ENCODE measurements around the gene VPS50. TPM values are rescaled to one million over a fixed set of nuclear protein-coding genes. Genes with fewer than 3 reads are reported as not detected.

Gene VPS50
- total RNA-seq, 1 experiment from 2014 or later, result 15.1 TPM

DNA sequence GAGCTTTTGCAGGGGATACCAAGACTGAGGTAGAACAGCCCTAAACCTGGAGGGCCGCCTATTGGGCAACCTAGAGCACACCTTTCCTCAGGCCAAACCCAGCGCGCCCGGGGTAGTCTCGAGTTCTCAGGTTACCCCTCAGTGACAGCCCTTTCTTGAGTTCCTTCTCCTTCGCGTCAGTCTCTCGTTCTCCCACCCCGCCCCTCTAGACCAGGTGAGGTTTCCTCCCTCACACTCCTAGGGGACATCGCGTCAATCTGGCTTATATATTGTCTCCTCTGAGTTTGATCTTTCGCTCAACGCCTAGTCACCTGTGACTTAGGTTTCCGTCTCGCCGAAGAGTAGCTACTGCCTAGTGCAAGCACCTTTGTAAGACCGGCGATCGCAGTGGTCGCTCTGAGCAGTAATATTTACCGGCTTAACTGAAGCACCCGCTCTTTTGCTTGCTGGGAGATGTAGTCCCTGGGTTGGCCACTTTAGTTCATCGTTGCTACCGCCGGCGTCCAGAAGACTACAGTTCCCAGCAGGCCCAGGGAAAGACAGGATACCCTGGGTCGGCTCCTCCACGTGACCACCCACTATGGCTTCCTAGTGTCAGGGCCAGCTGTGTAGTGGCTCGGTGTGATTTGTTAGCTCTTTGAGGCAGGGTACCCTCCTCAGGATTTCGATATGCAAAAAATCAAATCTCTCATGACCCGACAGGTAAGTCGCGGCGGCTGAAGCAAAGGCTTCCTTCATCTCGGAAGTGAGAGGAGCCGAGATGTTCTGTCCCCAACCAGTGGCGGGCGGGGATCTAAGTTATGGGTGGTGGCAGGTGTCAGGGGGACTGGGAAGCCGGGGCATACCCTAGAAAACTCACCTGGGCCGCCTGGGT is at the start of gene VPS50 (continued):
- TF ChIP-seq, protein P1, sequence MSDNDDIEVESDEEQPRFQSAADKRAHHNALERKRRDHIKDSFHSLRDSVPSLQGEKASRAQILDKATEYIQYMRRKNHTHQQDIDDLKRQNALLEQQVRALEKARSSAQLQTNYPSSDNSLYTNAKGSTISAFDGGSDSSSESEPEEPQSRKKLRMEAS (IDR thresholded peaks at IDR 0.05), result peak; percentile 85
- TF ChIP-seq TCF7L2 (IDR thresholded peaks at IDR 0.05; ENCODE audit: borderline replicate concordance, extremely low read depth, insufficient read depth, insufficient read length) (peak; percentile 83), SP1 (IDR thresholded peaks at IDR 0.05; ENCODE audit: low read depth) (peak; percentile 68), EGR1 (IDR thresholded peaks at IDR 0.05; ENCODE audit: low read depth) (0 out of 2 replicates have a peak, but pooled peaks have one; percentile 5)

DNA sequence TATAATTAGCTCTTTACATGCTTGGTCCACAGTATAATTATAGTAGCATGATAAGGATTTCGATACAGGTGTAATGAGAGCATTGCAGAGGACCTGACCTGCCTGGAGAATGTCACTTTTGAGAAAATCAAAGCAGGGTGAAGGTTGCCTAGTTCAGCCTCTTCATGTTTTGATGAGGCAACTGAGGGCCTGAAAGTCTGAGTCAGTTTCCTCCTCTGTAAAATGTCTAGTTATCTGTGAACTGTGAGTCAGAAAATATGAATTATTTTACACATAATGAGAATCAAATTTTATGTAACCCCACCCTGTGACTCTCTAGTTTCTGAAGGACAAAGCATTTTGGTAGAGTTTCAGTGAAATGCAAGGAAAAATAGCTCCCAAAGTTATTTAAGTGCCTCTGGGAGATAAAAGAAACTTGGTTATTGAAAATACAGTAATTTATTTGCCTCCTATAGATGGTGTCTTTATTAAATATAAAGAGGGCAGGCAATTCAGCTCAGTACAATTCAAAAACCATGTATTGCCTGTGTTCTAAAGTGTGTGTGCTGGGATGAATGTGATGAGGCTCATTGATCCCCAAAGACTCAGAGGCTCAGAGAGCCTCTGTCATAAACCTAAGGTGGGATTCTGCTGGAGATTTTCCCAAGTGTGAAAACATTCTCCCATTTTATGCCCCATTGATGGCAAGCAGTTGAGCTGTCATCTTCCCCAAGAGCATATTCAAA is 46.7 kb upstream of the VPS50 start:
- intact Hi-C loops (cut with micrococcal nuclease), result no loop called here
- Histone ChIP-seq H3K9me3 (ENCODE audit: control insufficient read depth in 1 of 2, insufficient read depth in 1 of 2, low read depth in 1 of 2, low read length in 2 of 2) (no peaks in the 10 kb centered on the region), H3K79me2 (ENCODE audit: insufficient read depth, low read length) (no peaks in the 10 kb centered on the region), H3K9ac (ENCODE audit: low read length) (no peak overlapping the region), H4K20me1 (ENCODE audit: insufficient read depth) (no peaks in the 10 kb centered on the region), H3K4me3 (replicated peaks in 1 of 2; ENCODE audit: low read depth in 1 of 2, low read length in 2 of 2) (no peak overlapping the region), H3K27me3 (ENCODE audit: insufficient read depth, low read length) (peaks cover 23% of the 10 kb centered on the region; the same call in 1 of the 2 replicates), H3K36me3 (ENCODE audit: control insufficient read depth in 1 of 2, insufficient read depth in 2 of 2, low read length in 2 of 2) (no peaks in the 10 kb centered on the region), H3K27ac (ENCODE audit: low read depth, low read length) (no peak overlapping the region), H3K4me1 (ENCODE audit: control insufficient read depth in 1 of 2, insufficient read depth in 2 of 2, low read length in 2 of 2) (no peaks in the 10 kb centered on the region), H2AFZ (ENCODE audit: low read depth, low read length, poor library complexity, severe bottlenecking) (no peak overlapping the region), H3K4me2 (ENCODE audit: low read length) (no peak overlapping the region), H3K9me2 (ENCODE audit: insufficient read depth) (no peaks in the 10 kb centered on the region)
- DNase-seq (ENCODE audit: low read depth, low spot score), result no peak
- no TSS peak for BruUV-seq (replicated peaks)
- CTCF ChIA-PET, result no interaction called here
- POLR2A ChIA-PET, result no interaction called here
- no peak for TF ChIP-seq ELF1 (IDR thresholded peaks at IDR 0.05; ENCODE audit: borderline replicate concordance, low read depth)
- no peak for TF ChIP-seq ZFX (IDR thresholded peaks at IDR 0.05)
- TF ChIP-seq, protein P2, sequence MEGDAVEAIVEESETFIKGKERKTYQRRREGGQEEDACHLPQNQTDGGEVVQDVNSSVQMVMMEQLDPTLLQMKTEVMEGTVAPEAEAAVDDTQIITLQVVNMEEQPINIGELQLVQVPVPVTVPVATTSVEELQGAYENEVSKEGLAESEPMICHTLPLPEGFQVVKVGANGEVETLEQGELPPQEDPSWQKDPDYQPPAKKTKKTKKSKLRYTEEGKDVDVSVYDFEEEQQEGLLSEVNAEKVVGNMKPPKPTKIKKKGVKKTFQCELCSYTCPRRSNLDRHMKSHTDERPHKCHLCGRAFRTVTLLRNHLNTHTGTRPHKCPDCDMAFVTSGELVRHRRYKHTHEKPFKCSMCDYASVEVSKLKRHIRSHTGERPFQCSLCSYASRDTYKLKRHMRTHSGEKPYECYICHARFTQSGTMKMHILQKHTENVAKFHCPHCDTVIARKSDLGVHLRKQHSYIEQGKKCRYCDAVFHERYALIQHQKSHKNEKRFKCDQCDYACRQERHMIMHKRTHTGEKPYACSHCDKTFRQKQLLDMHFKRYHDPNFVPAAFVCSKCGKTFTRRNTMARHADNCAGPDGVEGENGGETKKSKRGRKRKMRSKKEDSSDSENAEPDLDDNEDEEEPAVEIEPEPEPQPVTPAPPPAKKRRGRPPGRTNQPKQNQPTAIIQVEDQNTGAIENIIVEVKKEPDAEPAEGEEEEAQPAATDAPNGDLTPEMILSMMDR (IDR thresholded peaks at IDR 0.05 in 2 of 3, conservative IDR thresholded peaks at IDR 0.05 in 1 of 3; ENCODE audit: borderline replicate concordance in 1 of 3, insufficient read depth in 1 of 3, low read depth in 2 of 3, low read length in 2 of 3), result no peak
- TF ChIP-seq JUND (IDR thresholded peaks at IDR 0.05), result no peak
- TF ChIP-seq RAD21 (IDR thresholded peaks at IDR 0.05; ENCODE audit: low read depth), result no peak
- TF ChIP-seq, protein P3, sequence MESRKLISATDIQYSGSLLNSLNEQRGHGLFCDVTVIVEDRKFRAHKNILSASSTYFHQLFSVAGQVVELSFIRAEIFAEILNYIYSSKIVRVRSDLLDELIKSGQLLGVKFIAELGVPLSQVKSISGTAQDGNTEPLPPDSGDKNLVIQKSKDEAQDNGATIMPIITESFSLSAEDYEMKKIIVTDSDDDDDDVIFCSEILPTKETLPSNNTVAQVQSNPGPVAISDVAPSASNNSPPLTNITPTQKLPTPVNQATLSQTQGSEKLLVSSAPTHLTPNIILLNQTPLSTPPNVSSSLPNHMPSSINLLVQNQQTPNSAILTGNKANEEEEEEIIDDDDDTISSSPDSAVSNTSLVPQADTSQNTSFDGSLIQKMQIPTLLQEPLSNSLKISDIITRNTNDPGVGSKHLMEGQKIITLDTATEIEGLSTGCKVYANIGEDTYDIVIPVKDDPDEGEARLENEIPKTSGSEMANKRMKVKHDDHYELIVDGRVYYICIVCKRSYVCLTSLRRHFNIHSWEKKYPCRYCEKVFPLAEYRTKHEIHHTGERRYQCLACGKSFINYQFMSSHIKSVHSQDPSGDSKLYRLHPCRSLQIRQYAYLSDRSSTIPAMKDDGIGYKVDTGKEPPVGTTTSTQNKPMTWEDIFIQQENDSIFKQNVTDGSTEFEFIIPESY (IDR thresholded peaks at IDR 0.05; ENCODE audit: extremely low read depth, insufficient replicate concordance, low read length), result no peak
- TF ChIP-seq, protein P1 (IDR thresholded peaks at IDR 0.05), result no peak
- TF ChIP-seq SP1 (IDR thresholded peaks at IDR 0.05; ENCODE audit: low read depth), result no peak
- TF ChIP-seq EGR1 (IDR thresholded peaks at IDR 0.05; ENCODE audit: low read depth), result no peak
- TF ChIP-seq SIN3A (IDR thresholded peaks at IDR 0.05; ENCODE audit: low read depth), result no peak
- RAD21 ChIA-PET (ENCODE audit: low non-redundant PET in 1 of 2, low total read pairs in 2 of 2, uncharacterized antibody in 2 of 2, unreplicated experiment in 2 of 2), result no interaction called here
- ATAC-seq, result no peak
